Lower leg skin (tissue), 3 donors: ENCODE measurements around the gene COL25A1.

Experiments used
- CTCF ChIP-seq, 3 donors: fragments of 450-650 bp; IDR thresholded peaks; one replicate each; pipeline ENCODE4 v1.5.1; 2016; ENCODE audit warnings: antibody characterized with exemption in 3 of 3, mild to moderate bottlenecking in 3 of 3, moderate library complexity in 2 of 3
- POLR2A ChIP-seq, 2 donors: fragments of 450-650 bp; IDR thresholded peaks; one replicate each; pipeline ENCODE4 v1.6.1; 2016 to 2017; ENCODE audit warnings: antibody characterized with exemption in 2 of 2, mild to moderate bottlenecking in 1 of 2, moderate library complexity in 1 of 2

- TF ChIP-seq CTCF (IDR thresholded peaks at IDR 0.05) (no peak), POLR2A (IDR thresholded peaks at IDR 0.05) (no peak)
Observed at GRCh38 chr4:108937066-108937465, 365.4 kb downstream of the COL25A1 start.
